ENCODE results near the gene COBL. TPM values are rescaled to one million over a fixed set of nuclear protein-coding genes. Genes with fewer than 3 reads are reported as not detected.

The COBL gene
- total RNA-seq, 1 experiment from 2014 or later = 52.3 TPM

- Histone ChIP-seq H2BK15ac (ENCODE audit: low read depth, low read length) (no peak overlapping the region), H2AFZ (ENCODE audit: low read length) (no peak overlapping the region), H4K5ac (ENCODE audit: insufficient read length, low read depth, low read length) (no peak overlapping the region)
These were observed 24.3 kb upstream of the COBL start for GRCh38 chr7:51340936-51341335.

More at GRCh38 chr7:51340936-51341335, 24.3 kb upstream of the COBL start:
- Mint-ChIP-seq H3K4me3 (no peak overlapping the region), H3K27ac (no peak overlapping the region), H3K9me3 (no peaks in the 10 kb centered on the region; a peak in 1 of 5 replicates), H3K4me1 (peaks cover 13 to 15% of the 10 kb centered on the region in 2 experiments), H3K36me3 (ENCODE audit: insufficient read depth in 1 of 3, low read depth in 3 of 3) (no peaks in the 10 kb centered on the region), H3K27me3 (ENCODE audit: low read depth) (no peaks in the 10 kb centered on the region)
- no CpG with 5 or more reads among the region's 6 CpGs for WGBS (ENCODE audit: extremely low coverage, insufficient read length, low lambda C conversion rate)
- H2BK12ac ChIP-seq (ENCODE audit: insufficient read length, low read depth, low read length) = no peak overlapping the region
- no peak overlapping the region for H4K91ac ChIP-seq (ENCODE audit: insufficient read length, low read depth, low read length)
- no peaks in the 10 kb centered on the region for H3K79me1 ChIP-seq (ENCODE audit: insufficient read depth, low read depth, low read length, poor library complexity, severe bottlenecking)
- H3K14ac ChIP-seq (ENCODE audit: insufficient read depth, low read length) = no peak overlapping the region
- no peaks in the 10 kb centered on the region for H4K20me1 ChIP-seq (ENCODE audit: control insufficient read depth, insufficient read depth, insufficient read length)
- H3K23ac ChIP-seq (ENCODE audit: insufficient read length, low read depth, low read length) = no peak overlapping the region
- no peak overlapping the region for H3K9ac ChIP-seq (ENCODE audit: extremely low read depth, insufficient read length, low read length)
- no peak overlapping the region for H2BK120ac ChIP-seq (ENCODE audit: low read depth, low read length, poor library complexity, severe bottlenecking)
- DNase-seq = peak; percentile 10
- H3K4me1 ChIP-seq (ENCODE audit: insufficient read depth, low read length) = peaks cover 3% of the 10 kb centered on the region; the same call in 1 of the 2 replicates
- H3K23me2 ChIP-seq (ENCODE audit: insufficient read length, low read depth, low read length, poor library complexity, severe bottlenecking) = no peaks in the 10 kb centered on the region
- no peaks in the 10 kb centered on the region for H3K9me3 ChIP-seq (ENCODE audit: control insufficient read depth, low read depth, low read length)
- no peaks in the 10 kb centered on the region for H3K79me2 ChIP-seq (ENCODE audit: insufficient read depth, low read length)
- no peak overlapping the region for H3K4me2 ChIP-seq (ENCODE audit: insufficient read depth, insufficient read length, low read length)
- H3K27ac ChIP-seq (ENCODE audit: insufficient read length, low read depth, low read length) = no peak overlapping the region
- no peak overlapping the region for H2BK20ac ChIP-seq (ENCODE audit: low read depth, low read length, poor library complexity, severe bottlenecking)
- TF ChIP-seq CTCF (conservative IDR thresholded peaks at IDR 0.05) = no peak
- no peak overlapping the region for H3K18ac ChIP-seq (ENCODE audit: insufficient read length, low read depth, low read length)
- H2AK5ac ChIP-seq (ENCODE audit: insufficient read length, low read length) = no peak overlapping the region
- no peaks in the 10 kb centered on the region for H3K27me3 ChIP-seq (ENCODE audit: insufficient read depth, low read length)
- no peak overlapping the region for H3K4ac ChIP-seq (ENCODE audit: low read depth, low read length)
- H3T11ph ChIP-seq (ENCODE audit: low read length) = no peak overlapping the region
- H4K8ac ChIP-seq (replicated peaks; ENCODE audit: insufficient read length, low read depth, low read length) = no peak overlapping the region
- no peak overlapping the region for H3K56ac ChIP-seq (ENCODE audit: insufficient read length, low read depth, low read length)
- no peak overlapping the region for H2BK5ac ChIP-seq (ENCODE audit: insufficient read length, low read length)

Measured in H9 (cell line).